Fibroblast of skin of left biceps (primary cell): ENCODE results near the gene CHMP2A.
"Not testable (repeated sequence)": the region's sequence is repeated elsewhere in the genome, so short reads cannot be mapped to it uniquely, and the experiment has no call there.

ENCODE experiments used
- DNase-seq, 2 experiments: peaks; one replicate each; pipeline ENCODE4 v3.0.0-alpha.2; 2013; ENCODE audit warnings: low read depth in 2 of 2

Gene CHMP2A

GRCh38 chr19:58511353-58512208 lies 43.3 kb downstream of the CHMP2A start, which contains the start of gene SLC27A5:
Gene SLC27A5 (minus strand): TSS chr19:58511992. CDS start chr19:58511955, 37 bp downstream.
- DNase-seq = no peak

- DNase-seq = no peak
Observed at GRCh38 chr19:58510084-58510862, 44.6 kb downstream of the CHMP2A start.

- DNase-seq = no peak
Observed at GRCh38 chr19:58509731-58510083, 45.2 kb downstream of the CHMP2A start.

GRCh38 chr19:58507602-58508223 lies 47.2 kb downstream of the CHMP2A start:
- not testable (repeated sequence) for DNase-seq
